Hematopoietic multipotent progenitor cell treated with erythropoietin and hydrocortisone succinate and interleukin-3 and kit ligand, for 6 days (in vitro differentiated cells): ENCODE results near the gene AVEN.
"Not testable (repeated sequence)": the region's sequence is repeated elsewhere in the genome, so short reads cannot be mapped to it uniquely, and the experiment has no call there.

ENCODE experiments used
- DNase-seq: peaks from one replicate; pipeline ENCODE4 v3.0.0-alpha.2; 2015

The AVEN gene

DNA sequence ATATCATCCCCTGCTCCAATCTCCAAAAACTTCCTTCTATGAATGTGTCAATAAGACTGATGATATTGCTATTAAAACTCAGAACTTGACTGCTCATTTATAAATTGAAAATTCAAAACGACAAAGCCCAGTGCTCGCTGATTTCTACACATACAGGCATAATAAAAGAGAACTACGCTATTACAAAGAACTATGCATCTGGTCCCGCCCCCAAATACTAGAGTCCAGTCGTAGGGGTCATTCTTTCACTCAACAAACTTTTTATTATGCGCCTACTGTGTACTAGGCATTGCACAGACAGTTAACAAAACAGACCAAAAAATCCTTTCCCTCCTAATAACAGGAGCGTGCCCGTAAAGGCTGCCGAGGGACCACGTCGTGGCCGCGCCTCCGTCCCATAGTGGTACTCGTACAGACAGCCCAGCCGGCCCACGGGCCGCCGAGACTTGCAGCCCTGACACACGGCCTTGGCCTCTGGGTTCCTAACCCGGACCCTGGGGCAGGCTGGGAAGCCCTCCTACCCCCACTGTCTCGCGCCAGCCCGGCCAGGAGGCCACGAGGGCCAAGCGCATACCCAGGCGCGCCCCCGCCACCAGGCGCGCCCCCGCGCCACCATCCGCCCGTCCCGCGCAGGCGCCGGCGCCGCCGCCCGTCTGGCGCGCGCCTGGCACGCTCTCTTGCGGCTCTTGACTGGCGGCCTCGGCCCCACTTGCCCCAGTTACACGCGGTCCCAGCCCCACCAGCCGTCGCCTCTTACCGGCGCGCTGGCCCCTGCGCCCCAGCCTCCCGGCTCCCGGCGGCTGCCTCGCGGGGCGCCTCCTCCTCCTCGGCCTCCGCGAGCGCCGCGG, 757 bp downstream of the AVEN start:
- DNase-seq = peak; percentile 84

DNA sequence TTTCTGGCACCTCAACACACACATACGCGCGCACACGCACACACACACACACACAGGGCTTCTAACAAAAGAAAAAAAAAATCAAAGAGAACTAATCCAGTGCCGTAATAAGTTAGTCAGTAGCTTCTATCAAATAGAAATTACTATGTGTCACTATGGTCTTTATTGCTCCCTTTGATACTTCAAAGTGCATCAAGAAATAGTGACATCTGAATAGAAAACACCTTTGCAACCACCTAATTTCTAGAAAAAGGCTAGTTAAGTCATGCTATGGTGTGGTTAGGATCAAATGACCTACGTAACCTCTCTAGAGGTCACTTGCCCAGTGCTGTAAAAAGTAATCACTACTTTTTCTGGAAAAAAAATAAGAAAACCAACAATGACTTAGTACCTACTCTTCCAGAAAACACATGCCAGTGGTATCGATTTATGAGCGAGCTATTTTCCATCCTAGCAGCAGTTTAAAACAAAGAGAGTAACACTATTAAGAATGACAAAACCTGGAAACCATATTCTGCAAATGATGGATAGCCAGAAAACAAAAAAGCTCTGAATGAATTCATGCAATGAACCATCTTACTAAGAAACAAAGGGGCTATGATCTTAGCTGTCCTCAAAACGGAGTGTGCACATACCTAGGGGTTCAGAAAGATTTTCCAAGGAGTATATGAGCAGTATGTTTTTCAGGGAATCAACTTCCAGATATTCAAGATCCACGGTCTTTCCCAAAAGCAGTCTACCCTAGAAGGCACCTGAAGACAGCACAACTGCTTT, 6.8 kb downstream of the AVEN start:
- no peak for DNase-seq

DNA sequence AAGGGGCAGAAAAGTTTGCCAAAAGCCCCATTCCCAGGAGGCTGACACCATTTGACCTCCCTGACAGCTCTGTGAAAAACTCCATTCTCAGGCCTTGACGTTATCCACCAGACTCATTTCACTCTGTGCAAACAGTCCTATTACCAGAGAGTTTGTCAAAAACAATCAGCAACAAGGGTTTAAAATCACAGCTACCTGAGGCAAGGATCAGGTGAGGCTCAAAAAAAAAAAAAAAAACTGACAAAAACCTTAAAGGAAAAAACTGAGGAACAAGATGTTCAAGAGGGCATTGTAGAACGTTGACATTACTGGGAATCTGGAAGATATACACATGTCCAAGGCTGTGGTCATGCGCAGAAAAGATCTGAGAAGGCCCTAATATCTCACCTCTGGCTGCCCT, 11.4 kb downstream of the AVEN start:
- DNase-seq = no peak

DNA sequence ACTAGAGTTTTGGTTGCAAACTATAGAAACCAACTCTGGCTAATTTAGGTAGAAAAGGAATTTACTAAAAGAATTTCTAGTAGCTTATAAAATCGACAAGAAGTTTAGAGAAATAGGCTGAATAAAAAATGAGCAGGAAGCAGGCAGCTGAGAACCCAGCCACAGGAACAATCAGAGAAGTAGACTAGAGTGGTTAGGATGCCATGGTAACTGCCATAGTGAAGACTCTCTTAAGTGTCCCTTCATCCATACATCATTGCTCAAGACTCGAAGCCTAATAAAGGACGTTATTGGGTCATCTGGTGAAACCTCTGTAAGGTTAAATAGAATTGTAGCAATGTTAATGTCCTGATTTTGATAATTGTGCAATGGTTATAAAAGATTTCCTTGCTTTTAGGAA, 13.8 kb downstream of the AVEN start:
- DNase-seq = peak; percentile 16

DNA sequence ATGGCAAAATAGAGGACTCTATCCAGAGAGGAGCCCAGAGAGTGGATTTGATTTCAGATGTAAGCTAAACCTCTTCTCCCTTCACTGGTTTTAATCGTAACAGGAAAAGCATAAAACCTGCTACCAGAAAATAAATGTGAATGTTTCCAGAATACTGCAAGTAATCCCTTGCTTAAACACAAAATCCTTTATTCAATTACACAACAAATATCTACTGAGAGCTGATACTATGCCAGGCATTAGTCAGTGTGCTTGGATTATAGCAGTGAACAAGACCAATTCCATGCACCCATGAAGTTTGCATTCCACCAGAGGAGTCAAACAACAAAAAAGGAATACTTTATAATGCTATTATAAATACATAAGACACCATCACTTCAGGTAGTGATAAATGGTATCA, 15.1 kb downstream of the AVEN start:
- DNase-seq = no peak

DNA sequence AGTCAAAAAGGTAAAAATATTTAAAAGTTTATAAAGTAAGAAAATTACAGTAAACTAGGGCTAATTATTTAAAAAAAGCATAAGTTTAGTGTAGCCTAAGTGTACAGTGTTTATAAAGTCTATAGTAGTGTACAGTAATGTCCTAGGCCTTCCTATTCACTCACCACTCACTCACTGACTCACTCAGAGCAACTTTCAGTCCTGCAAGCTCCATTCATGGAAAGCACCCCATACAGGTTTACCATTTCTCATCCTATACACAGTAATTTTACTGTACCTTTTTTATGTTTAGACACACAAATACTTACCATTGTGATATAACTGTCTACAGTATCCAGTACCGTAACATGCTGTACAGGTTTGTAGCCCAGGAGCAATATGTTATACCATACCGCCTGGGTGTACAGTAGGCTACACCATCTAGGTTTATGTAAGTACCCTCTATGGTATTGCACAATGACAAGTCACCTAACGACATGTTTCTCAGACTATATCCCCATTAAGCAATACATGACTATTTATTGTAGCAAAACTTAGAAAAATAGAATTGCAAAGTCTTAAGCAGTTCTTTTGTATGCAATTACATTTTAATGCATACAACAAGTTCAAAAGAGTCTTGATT, 19.5 kb downstream of the AVEN start:
- DNase-seq = no peak

DNA sequence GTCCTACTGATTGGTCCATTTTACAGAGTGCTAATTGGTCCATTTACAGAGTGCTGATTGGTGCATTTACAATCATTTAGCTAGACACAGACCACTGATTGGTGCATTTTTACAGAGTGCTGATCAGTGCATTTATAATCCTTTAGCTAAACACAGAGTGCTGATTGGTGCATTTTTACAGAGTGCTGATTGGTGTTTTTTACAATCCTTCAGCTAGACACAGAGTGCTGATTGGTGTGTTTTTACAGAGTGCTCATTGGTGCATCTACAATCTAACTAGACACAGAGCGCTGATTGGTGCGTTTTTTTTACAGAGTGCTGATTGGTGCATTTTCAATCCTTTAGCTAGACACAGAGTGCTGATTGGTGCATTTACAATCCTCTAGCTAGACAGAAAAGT, 20.3 kb downstream of the AVEN start:
- DNase-seq = not testable (repeated sequence)

DNA sequence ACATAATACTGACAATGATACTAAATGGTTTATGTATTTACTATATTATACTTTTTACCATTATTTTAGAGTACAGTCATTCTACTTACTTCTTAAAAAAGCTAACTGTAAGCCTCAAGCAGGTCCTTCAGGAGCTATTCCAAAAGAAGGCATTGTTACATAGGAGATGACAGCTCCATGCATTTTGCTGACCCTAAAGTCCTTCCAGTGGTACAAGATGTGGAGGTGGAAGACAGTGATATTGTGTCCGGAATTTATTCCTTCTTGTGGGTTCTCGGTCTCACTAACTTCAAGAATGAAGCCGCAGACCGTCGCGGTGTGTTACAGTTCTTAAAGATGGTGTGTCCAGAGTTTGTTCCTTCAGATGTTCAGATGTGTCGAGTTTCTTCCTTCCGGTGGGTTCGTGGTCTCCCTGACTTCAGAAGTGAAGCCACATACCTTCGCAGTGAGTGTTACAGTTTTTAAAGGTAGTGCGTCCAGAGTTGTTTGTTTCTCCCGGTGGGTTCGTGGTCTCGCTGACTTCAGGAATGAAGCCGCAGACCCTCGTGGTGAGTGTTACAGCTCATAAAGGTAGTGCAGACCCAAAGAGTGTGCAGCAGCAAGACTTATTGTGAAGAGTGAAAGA, 20.9 kb downstream of the AVEN start:
- DNase-seq = no peak

DNA sequence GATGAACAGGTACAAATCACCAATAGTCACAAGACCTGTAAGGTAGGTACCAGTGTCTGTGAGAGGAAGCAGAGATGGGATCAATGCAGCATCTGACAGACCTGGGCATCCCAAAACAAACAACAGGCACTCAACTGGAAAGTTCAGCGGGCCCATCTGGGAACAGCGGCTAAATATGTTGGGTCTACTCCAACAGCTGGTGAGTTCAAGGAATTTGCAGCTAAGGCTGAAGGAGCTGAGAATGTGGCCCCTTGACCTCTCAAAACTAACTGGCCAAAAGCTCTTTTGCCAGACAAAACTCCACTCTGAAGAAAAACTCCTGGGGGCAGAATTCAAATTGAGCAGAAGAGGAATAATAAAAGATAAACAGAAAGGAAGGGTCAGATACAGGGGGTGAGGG, 24.4 kb downstream of the AVEN start:
- no peak for DNase-seq

DNA sequence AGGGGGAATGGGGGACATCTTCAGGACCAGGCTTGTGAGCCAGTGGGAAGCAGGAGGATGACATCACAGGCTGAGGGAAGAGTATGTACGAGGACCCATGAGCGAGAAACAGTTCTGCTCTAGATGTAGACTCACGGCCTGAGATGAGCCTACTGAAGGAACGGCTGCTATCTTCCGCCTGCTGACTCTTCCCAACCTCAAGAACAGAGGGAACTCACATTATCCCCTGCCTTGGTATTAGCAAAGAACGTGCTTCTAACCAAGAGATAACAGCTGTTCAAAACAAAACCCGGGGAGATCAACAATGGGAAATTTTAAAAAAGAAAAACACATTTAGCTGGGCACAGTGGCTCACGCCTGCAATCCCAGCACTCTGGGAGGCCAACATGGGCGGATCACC, 25.3 kb downstream of the AVEN start:
- no peak for DNase-seq

DNA sequence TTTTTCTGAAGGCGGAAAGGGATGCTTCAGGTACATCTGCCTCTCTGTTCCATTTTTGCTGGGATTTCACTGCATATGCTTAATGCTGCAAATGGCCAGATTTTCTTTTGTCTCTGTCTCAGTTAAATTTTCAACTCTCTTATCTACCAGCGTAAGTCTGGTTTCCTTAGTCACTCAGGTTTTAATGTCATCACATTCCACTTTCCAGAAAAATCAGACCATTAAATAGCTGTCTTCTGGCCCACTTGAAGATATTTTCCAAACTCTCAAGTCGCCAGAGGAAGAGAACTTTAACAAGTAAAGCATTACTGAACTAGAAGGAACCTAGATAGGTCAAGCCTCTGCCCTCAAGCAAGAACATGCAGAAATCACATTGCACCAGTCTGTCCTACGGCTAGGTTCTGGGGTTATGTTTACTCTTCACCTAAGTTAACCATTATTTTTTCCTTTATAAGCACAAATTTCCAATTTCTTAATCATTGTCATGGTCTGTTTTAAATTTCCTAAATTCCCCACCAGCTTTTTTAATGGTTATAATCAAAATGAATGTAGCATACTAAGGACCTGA, 26.5 kb downstream of the AVEN start:
- no peak for DNase-seq

DNA sequence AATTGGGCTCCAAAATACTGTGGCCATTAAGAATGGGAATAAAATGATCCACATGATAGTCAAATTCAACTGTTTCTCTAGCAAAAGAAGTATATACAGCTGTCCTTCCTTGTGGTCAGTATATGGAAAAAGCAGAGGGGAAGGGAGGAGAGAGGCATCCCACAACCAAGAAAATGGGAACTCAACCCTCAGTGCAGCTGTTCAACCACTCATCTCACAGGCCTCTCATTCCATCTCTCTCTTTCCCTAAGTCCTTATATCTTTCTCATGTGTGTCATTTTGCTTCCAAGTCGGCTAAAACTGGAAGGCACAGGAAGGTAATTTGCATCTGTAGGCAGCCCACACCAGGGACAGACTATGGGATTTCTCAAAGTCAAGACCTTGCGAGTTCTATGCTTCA, 27.5 kb downstream of the AVEN start:
- DNase-seq = no peak

DNA sequence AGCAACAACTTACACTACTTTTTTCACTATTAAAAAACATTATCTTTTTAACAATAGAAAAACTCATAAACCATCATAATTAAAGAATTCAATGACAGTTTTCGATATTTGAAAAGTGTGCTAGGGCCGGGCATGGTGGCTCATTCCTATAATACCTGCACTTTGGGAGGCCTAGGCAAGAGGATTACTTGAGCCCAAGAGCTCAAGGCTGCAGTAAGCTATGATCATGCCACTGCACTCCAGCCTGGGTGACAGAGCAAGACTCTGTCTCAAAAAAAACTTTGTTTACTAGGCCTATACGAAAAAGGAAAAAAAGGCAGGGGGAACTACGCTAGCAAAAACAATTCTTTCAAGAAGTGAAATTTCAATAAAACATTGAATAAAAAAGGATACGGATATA, 28.1 kb downstream of the AVEN start:
- no peak for DNase-seq

DNA sequence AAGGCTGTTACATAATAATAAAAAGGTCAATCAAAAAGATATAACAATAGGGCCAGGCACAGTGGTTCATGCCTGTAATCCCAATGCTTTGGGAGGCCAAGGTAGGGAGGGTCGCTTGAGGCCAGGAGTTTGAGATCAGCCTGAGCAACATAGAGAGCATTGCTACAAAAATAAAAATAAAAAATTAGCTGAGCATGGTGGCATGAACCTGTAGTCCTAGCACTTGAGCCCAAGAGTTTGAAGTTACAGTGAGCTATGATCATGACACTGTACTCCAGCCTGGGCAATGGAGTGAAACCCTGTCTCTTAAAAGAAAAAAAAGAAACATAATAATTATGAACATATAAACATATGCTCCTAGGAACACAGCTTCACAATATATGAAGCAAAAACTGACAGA, 29.3 kb downstream of the AVEN start:
- DNase-seq = no peak

DNA sequence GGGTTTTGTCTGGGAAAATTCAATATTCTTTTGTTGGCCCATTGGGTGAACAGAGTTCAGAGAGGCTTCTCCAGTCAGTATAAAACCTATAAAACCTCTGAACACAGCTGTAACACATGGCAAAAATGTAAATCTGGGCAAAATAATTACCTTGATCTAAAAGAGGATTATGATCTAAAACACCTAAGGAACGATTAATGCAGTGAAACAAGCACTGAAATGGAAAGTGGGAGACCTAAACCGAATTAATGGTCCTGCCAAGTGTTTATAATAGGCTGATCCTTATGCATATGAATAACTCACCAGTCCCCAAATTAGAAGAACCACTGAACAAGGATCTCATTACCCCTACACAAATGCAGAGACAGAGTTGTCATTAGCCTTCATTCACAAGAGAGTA, 32.6 kb downstream of the AVEN start:
- DNase-seq = no peak

DNA sequence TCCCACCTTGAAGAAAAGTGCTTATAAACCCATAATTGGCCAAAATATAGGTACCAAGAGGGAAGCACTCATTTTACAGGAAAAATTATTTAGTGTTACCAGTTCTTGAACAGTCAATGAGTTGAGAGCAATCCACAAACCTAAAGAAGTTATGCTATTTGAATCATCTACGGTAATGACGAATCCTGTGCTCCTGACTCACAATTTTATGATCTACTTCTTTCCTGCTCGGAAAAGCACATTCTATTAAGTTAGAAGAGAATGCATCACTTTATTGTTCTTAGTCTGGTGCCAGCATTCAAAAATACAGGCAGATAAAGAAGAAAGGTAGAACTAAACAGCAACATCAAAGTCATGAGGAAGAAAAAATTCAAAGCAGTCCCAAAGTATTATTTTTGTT, 37.5 kb downstream of the AVEN start:
- no peak for DNase-seq

DNA sequence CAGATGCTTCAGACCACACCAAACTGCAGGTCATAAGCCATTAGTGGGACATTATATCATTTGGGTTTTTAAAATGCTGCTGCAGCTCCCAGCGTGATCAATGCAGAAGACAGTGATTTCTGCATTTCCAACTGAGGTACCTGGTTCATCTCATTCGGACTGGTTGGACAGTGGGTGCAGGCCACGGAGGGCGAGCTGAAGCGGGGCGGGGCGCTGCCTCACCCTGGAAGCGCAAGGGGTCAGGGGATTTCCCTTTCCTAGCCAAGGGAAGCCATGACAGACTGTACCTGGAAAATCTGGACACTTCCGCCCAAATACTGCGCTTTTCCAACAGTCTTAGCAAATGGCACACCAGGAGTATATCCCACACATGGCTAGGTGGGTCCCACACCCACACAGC, 43.3 kb downstream of the AVEN start:
- DNase-seq = not testable (repeated sequence)

DNA sequence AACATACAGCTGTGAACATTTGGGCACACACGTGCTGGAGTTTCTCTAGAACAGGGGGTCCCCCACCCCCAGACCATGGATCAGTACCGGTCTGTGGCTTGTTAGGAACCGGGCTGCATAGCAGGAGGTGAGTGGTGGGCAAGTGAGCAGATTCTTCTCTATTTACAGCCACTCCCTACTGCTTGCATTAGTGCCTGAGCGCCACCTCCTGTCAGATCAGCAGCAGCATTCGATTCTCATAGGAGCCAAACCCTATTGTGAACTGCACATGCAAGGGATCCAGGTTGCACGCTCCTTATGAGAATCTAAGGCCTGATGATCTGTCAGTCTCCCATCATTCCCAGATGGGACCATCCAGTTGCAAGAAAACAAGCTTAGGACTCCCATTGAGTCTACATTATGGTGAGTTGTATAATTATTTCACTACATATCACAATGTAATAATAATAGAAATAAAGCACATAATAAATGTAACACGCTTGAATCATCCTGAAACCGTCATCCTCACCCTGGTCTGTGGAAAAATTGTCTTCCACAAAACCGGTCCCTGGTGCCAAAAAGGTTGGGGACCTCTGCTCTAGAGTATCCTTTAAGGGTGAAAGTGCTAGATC, 44.9 kb downstream of the AVEN start:
- DNase-seq = peak; percentile 66

DNA sequence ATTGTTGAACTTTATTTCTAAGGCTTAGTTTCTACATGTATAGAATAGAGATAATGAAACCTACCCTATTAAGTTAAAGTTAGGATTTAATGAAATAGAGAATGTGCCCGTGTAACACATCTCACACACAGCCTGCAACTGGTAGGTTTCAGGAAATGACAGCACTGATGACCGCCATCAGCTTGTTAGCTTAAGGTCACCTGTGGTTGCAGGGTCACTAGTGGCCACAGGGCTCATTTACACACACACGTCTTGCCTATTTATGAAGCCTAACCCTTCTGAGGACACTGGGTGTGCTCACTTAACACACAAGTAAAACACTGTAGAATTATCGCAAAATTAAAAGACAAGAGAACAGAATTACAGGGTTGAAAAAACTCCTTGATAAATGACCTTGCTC, 50.6 kb downstream of the AVEN start:
- DNase-seq = no peak

DNA sequence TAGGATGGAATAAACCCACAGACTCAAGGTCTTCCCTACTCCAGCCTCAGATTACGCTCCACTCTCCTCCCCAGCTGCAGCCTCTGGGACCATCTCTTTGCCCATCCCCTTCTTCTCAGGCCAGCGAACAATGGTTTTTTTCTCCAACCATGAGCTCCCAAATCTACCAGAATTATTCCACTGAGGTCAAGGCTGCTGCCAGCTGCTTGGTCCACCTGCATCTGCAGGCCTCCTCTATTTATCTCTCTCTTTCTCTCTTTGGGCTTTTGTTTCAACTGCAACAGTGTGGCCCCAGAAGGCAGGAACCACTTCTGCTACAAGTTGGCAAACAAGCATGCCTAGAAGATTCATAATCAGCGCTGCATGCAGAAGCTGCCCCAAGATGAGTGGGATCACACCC, 51.6 kb downstream of the AVEN start:
- DNase-seq = no peak

DNA sequence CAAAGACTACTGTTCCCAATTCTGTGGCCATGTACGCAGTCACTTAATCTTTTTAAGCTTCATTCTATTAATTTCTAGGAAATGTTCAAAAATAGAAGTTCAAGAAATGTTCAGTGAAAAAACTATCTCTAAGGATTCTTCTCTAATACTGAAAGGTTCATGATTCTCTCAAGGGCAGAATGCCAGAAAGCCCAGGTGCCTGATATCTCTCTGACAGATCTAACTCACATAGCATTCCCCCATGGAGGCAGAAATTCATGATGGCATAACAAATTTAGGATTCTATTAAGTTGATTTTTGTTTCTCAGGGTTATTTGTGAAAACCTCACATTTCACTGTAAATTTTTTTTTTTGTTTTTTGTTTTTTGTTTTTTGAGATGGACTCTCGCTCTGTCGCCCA, 53.3 kb downstream of the AVEN start:
- DNase-seq = no peak

DNA sequence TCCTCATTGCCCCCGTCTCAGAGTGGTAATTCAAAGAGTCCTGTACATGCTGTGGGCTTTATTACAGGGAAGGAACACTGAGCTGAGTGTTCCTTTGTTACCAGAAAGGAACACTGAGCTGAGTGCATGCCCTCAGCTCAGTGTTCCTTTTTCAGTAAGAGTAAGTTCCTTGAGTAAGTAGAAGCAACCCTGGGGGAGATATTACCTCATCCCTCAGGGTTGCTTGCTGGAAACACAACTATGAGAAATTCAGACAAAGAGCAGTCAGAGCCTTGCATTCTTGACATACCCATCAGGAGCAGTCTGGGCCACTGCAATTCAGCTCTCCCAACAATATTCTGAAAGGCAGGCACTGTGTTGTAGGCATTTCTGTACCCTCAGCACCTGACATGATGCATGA, 53.7 kb downstream of the AVEN start:
- DNase-seq = no peak

DNA sequence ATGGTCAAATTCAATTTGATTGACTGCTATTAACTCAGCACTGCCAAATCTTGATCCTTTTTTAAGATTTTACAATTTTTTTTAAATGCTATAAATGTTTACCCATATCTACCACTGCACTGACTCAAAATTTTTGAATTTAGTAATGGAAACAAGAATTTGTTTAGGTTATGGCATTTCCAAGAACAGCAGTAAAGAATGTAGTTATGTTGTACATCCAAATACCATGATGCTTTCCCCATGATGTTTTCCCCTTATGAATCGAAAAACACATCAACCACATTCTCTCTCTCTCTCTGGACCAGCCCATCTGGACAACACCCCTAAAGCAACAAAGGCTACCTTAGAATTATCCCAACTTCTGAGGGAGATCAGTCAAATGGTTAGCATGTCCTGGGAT, 56.5 kb downstream of the AVEN start:
- DNase-seq = no peak
